SKM-1 treated with dmso at 0.1 percent for 144 hours (cell line): ENCODE data around the gene CDH24.

ENCODE experiments used
- DNase-seq: peaks from one replicate; lab custom pipeline; 2025; ENCODE audit not compliant: unreplicated experiment; lab: John Stamatoyannopoulos, UW

CDH24 gene

GRCh38 chr14:22998329-22999012, 58.8 kb downstream of the CDH24 start:
- DNase-seq = no peak

GRCh38 chr14:22997676-22998323, 59.5 kb downstream of the CDH24 start:
- DNase-seq = no peak
